ENCODE measurements around the gene CACNB4.
"Not testable (repeated sequence)": the region's sequence is repeated elsewhere in the genome, so short reads cannot be mapped to it uniquely, and the experiment has no call there.

CACNB4 gene

GRCh38 chr2:152098496-152099366 lies at the start of gene CACNB4:
TSS of gene CACNB4 (minus strand) at chr2:152099044.
- DNase-seq (ENCODE audit: low spot score): no peak

DNA sequence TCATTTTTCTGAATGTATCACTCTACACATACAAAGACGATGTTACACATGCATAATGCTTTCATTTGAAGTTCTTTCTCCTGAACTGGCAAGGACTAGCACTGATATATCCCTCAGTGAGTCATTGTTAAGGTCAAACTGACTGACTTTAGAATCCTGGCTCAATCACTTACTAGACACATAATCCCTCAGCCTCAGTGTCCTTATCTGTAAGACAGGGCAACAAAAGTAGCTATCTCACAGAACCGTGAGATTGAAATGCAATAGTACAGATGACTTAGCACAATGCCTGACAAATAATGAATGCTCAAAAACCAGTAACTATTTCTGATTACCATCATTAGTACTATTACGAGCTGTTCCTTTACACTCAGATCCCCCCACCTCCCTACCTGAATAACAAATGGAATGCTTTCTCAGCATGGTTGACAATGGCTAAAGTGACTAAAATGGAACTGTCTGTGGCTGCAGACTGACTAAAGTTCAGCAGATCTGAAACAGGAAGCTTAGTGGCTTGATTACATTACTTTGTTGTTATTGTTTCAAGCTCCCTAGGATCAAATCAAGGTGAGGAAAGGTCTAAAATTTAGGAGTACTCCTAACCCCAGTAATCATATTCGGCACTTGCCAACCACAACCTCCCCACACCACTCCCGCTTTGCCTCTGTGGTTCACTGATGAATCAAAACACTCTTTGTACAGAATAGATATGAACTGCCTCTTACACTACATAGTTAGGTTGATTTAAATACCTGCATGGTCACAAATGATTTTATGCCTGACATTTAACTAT lies 35.8 kb upstream of the CACNB4 start:
- DNase-seq (ENCODE audit: low spot score): peak; percentile 11

DNA sequence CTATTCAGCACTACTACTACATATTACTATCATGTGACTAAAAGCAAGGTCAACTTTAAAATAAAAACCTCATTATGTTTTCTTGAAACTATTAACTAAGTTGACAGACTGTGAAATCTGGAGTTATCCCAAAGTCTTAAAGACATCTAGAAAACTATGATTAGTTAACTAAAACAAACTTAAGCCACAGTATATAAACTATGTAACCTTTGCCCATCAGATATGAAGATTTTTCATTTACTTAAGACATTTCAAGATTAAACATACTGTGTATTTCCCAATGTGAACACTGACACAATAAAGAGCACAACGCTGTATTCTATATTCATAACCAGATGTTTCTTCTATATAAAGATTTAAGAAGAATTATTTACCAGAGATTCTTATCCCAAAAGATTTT lies 33.5 kb upstream of the CACNB4 start:
- no peak for DNase-seq (ENCODE audit: low spot score)

DNA sequence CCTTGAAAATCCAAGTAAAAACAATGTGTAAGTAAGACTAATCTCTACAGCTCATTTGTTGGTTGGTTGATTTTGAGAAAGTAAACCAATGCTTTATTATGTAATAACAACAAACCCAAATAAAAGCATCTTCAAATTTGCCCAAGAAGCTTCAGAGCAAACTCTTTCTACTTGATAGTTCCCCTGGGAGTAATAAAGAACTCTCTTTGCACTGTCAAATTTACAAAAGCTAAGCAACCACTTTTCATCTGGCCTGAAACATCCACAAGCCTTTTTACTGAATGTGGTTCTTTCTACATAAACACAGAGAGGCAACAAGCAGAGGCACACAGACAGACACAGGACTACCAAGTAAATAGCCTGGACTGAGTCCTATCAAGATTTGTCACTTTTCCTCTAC lies 28.8 kb upstream of the CACNB4 start:
- DNase-seq (ENCODE audit: low spot score): no peak

- no peak for DNase-seq (ENCODE audit: low spot score)
Measured at GRCh38 chr2:152126664-152127063, 27.8 kb upstream of the CACNB4 start.

DNA sequence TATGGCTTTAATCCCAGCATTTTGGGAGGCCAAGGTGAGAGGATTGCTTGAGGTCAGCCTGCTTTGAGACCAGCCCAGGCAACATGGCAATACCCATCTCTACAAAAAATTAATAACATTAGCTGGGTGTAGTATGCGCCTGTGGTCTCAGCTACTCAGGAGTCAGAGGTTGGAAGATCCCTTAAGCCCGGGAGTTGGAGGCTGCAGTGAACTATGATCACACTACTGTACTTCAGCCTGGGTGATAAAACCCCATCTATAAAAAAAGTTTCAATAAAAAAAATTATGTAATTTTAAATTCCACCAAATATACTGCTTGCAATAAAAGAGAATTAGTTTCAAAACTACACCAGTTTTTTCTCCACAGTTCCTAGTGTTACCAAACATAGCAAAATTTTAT lies 23.3 kb upstream of the CACNB4 start:
- DNase-seq (ENCODE audit: low spot score): no peak

- no peak for DNase-seq (ENCODE audit: low spot score)
Measured at GRCh38 chr2:152120430-152120829, 21.6 kb upstream of the CACNB4 start.

DNA sequence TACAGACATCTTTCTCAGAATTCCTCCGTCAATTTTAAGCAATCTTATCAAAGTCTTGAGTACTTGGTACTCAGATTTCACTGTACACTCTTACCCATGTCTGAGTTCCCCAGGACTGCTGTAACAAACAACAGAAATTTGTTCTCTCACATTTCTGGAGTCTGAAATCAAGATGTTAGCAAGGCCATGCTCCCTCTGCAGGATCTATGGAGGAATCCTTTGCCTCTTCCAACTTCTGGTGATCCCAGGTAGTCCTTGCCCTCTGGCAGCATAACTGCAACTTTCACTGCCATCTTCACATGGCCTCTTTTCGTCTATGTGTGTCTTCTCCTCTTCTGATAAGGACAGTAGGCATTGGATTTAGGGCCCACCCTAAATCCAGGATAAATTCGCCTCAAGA lies 17.1 kb upstream of the CACNB4 start:
- DNase-seq (ENCODE audit: low spot score): no peak

DNA sequence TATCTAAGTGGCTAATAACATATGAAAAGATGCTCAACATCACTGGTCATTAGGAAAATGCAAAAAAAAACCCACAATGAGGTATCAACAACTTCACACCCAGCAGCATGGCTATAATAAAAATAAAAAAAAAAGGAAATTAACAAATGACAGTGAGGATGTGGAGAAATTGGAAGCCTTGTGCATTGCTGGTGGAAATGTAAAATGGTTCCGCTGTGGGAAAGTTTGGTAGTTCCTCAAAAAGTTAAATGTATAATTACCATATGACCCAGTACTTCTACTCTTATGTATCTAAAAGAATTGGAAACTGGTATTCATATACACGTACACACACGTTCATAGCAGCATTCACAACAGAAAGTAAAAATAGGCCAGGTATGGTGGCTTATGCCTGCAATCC lies 15.5 kb upstream of the CACNB4 start:
- no peak for DNase-seq (ENCODE audit: low spot score)

DNA sequence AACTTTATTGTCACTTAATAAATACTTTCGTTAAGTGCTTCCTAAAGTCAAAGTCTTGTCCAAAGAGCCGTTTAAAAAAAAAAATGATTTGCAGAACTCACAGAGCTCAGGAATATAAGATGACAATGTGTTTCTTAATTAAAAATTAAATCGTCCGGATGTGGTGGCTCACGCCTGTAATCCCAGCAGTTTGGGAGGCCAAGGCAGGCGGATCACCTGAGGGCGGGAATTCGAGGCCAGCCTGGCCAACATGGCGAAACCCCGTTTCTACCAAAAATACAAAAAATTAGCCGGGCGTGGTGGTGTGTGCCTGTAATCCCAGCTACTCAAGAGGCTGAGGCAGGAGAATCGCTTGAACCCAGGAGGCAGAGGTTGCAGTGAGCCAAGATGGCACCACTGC lies 8.3 kb upstream of the CACNB4 start:
- DNase-seq (ENCODE audit: low spot score): not testable (repeated sequence)

DNA sequence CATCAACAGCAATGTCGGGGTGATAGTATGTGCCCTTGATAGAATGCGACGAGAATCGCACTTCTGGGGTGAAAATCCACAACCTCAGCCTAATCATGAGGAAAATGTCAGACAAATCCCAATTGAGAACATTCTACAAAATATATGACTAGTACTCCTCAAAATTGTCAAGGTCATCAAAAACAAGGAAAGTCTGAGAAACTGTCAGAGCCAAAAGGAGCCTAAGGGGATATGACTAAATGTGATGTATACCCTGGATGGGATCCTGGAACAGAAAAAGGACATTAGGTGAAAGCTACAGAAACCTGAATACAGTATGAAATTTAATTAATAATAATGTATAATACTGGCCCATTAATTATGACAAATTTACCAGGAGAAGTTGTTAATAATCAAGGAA lies 7.6 kb upstream of the CACNB4 start:
- DNase-seq (ENCODE audit: low spot score): no peak

GRCh38 chr2:152103271-152103670 lies 4.4 kb upstream of the CACNB4 start:
- no peak for DNase-seq (ENCODE audit: low spot score)

- no peak for DNase-seq (ENCODE audit: low spot score)
Measured at GRCh38 chr2:152100961-152101360, 2.1 kb upstream of the CACNB4 start.

- DNase-seq (ENCODE audit: low spot score): peak; percentile 25
Measured at GRCh38 chr2:152099367-152100050, 665 bp upstream of the CACNB4 start.

- DNase-seq (ENCODE audit: low spot score): peak; percentile 31
Measured at GRCh38 chr2:152097801-152098495, 896 bp downstream of the CACNB4 start.

- peak; percentile 35 for DNase-seq (ENCODE audit: low spot score)
Measured at GRCh38 chr2:152097290-152097800, 1.5 kb downstream of the CACNB4 start.

DNA sequence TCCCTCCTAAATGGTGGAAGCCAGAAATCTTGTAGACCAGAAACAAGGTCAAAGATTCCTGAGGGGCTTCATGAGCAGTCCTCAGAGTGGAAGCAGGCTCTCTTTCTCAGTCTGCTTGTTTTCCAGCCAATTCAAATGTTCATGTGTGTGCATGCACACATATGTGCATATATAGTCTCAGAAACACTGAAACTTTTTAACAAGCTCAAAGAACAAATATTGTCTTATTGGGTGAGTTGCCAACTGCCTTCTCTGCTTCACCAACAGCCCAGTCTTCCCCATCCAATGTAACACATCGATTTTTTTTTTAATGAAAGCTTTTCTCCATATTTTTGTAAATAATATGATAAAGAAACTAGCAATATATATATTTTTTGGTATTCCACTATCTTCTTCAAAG lies 3.7 kb downstream of the CACNB4 start:
- no peak for DNase-seq (ENCODE audit: low spot score)

DNA sequence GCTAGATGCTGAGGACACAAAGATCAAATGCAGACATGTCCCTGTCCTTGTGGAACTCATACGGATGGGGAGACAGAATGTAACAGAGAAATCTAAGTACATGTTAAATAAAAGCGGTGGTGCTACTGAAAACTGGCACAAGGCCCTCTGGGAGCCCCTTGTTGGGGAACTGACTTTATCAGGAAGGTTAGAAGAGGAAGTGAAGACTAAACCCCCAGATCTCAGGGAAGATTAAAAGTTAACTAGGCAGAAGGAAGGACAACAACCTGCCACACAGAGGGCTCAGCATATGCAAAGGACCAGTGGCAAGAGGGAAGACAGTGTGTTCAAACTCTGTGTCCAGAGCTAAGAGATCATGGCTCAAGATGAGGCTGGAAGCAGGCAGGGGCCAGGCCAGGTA lies 4.8 kb downstream of the CACNB4 start:
- DNase-seq (ENCODE audit: low spot score): no peak

GRCh38 chr2:152093464-152093863 lies 5.4 kb downstream of the CACNB4 start:
- no peak for DNase-seq (ENCODE audit: low spot score)

GRCh38 chr2:152092095-152092494 lies 6.7 kb downstream of the CACNB4 start:
- DNase-seq (ENCODE audit: low spot score): no peak

GRCh38 chr2:152090726-152091125 lies 8.1 kb downstream of the CACNB4 start:
- not testable (repeated sequence) for DNase-seq (ENCODE audit: low spot score)

DNA sequence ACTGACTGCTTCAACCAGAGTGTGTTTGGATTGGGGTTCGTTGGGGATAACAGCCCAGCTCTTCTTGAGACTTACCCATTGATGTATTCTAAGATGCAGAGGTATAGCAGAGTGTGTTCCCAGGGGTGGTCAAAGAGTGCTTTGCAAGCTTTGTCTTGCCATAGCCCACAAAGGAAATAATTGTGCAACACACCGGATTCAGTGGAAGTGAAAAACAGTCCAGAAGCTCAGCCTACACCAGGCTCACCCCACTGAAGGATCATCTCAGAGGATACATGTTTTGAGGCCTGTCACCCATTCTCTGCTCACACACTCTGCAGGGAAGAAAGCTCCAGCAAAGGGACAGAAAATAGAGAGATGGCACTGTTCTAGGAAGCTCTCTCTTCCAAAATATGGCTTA lies 9.6 kb downstream of the CACNB4 start:
- no peak for DNase-seq (ENCODE audit: low spot score)

Measured in AG08395 (cell line).